ENCODE data around the gene PDE9A. TPM values are rescaled to one million over a fixed set of nuclear protein-coding genes. Genes with fewer than 3 reads are reported as not detected.
A peak's percentile ranks its signal among the peaks of the same experiment; 100 is the strongest.

The PDE9A gene
- total and polyA plus RNA-seq, 8 donors: 5.1 to 24.2 (median 21.9) TPM

DNA sequence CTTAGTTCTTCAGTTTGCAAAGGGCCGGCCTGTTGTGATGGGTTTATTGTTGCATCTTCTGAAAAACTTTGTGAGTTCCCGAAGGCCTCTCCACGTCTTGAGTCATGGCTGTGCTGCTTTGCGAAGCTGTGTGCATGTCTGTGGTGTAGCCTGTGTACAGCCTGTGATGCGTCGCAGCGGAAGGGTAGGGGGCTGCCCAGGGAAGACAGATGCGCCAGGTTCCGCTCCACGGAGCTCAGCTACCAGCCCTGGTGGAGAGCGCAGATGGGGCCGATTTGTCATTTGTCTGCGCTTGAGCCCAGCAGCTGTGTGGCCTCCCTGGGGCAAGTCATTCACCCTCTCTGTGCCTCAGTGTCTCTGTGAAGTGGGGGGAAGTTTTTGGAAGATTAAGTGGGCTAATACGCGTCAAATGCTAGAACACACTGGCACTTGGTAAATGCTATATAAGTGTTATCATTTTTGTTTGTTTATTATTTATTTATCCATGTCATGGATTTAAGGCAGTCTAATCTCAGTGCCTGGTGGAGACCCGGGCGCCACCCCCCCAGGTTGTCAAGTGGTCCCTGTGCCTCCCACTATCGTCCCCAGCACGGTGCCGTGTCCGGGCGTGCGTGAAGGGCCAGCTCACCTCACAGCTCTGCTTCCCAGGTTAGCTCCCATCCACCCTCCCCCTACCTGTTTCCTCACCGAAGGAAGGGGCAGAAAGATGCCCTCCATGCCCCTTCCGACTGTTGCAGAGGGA, 8.4 kb downstream of the PDE9A start:
- no peak for ATAC-seq
- Histone ChIP-seq H3K9me3 (no peaks in the 10 kb centered on the region), H3K27me3 (no peaks in the 10 kb centered on the region), H3K4me3 (no peak overlapping the region), H3K27ac (no peak overlapping the region), H3K4me1 (no peaks in the 10 kb centered on the region), H3K36me3 (no peaks in the 10 kb centered on the region)
- intact Hi-C loops (cut with DNase I): no loop called here
- TF ChIP-seq, protein P1, sequence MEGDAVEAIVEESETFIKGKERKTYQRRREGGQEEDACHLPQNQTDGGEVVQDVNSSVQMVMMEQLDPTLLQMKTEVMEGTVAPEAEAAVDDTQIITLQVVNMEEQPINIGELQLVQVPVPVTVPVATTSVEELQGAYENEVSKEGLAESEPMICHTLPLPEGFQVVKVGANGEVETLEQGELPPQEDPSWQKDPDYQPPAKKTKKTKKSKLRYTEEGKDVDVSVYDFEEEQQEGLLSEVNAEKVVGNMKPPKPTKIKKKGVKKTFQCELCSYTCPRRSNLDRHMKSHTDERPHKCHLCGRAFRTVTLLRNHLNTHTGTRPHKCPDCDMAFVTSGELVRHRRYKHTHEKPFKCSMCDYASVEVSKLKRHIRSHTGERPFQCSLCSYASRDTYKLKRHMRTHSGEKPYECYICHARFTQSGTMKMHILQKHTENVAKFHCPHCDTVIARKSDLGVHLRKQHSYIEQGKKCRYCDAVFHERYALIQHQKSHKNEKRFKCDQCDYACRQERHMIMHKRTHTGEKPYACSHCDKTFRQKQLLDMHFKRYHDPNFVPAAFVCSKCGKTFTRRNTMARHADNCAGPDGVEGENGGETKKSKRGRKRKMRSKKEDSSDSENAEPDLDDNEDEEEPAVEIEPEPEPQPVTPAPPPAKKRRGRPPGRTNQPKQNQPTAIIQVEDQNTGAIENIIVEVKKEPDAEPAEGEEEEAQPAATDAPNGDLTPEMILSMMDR (IDR thresholded peaks at IDR 0.05): no peak
- peak in 1 of 4 donors; percentile 41 for DNase-seq

DNA sequence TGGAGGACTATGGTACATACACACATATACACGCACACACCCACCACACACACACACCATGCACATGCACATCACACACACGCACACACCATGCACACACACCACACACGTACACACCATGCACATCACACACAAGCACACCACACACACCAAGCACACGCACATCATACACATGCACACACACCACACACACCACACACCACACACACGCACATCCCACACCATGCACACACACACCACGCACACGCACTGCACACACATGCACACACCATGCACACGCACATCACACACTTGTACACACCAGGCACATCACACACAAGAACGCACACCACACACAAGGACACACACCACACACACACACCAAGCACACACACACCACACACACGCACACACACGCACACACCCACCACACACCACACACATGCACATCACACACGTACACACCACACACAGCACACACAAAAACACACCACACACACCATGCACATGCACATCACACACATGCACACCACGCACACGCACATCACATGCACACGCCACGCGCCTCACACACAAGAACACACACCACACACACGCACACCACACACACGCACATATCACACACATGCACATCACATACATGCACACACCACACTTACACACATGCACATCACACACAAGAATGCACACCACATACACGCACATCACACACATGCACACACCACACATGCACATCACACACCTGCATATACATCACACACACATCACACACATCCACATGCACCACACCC, 9.2 kb downstream of the PDE9A start:
- TF ChIP-seq, protein P1 (IDR thresholded peaks at IDR 0.05): no peak
- Histone ChIP-seq H3K4me3 (no peak overlapping the region), H3K27me3 (no peaks in the 10 kb centered on the region), H3K27ac (no peak overlapping the region), H3K36me3 (no peaks in the 10 kb centered on the region), H3K4me1 (no peaks in the 10 kb centered on the region), H3K9me3 (no peaks in the 10 kb centered on the region)
- no peak for ATAC-seq
- peak in 1 of 4 donors; percentile 32 for DNase-seq
- intact Hi-C loops (cut with DNase I): no loop called here

DNA sequence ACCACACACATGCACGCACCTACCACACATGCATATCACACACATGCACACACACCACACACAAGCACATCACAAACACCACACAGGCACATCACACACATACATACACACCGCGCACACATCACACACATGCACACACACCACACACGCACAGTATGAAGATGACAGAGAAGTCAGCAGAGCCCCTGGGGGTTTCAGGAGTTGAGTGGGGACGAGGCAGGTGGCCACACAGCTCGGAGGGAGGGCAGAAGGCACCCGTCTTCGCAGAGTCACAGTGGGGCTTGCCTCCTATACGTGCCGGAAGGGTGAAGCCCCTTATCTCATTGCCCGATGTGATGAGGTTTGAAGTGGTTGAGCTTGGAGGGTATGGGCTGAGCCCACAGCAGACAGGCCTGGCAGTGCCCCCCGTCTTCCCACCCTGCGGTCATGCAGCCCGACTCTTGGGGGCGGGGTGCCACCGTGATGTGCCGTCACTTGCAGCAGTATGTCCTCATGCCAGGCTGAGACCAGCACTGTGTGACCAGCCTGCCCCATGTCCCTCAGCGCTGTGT, 9.9 kb downstream of the PDE9A start:
- TF ChIP-seq, protein P1 (IDR thresholded peaks at IDR 0.05): no peak
- ATAC-seq (no peak), DNase-seq (peak in 1 of 4 donors; percentile 46)
- intact Hi-C loops (cut with DNase I): no loop called here
- Histone ChIP-seq H3K27me3 (no peaks in the 10 kb centered on the region), H3K27ac (no peak overlapping the region), H3K9me3 (no peaks in the 10 kb centered on the region), H3K4me1 (no peaks in the 10 kb centered on the region), H3K36me3 (no peaks in the 10 kb centered on the region), H3K4me3 (no peak overlapping the region)

DNA sequence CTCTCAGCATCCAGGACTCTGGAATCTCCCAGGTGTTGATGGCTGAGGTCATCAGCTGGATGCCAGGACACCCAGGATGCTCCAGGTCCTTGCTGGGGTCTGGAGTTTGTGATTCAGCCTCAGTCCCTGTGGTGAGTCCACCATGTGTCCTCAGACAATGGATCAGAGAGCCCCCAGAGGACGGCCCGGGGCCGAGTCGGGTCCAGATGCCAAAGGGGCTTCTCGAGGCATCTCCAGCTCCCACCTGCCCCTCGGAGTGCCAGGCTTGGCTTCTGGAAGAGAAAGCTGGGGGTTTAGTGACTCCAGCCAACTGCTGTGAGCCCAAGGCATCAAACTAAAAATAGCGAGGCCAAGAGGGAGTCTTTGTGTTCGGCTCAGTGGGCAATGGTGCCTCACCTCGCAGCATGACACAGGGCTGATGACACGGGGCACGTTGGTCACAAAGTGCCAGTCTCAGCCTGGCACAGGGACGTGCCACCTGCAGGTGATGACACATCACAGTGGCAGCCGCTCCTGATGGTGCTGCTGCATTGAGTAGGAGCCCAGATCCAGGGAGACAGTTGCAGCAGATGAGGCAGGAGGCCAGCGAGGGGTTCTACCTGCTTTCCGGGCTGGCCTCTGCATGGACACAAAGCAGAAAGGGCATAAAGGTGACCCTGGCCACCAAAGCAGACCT, 10.6 kb downstream of the PDE9A start:
- intact Hi-C loops (cut with DNase I): no loop called here
- Histone ChIP-seq H3K27me3 (no peaks in the 10 kb centered on the region), H3K36me3 (no peaks in the 10 kb centered on the region), H3K27ac (no peak overlapping the region), H3K9me3 (no peaks in the 10 kb centered on the region), H3K4me3 (no peak overlapping the region), H3K4me1 (no peaks in the 10 kb centered on the region)
- no peak for ATAC-seq
- peak in 1 of 4 donors; percentile 76 for DNase-seq
- TF ChIP-seq, protein P1 (IDR thresholded peaks at IDR 0.05): no peak

Measured in left lung (tissue), 10 donors.